ENCODE measurements around the gene ENSA.
"Not testable (repeated sequence)": the region's sequence is repeated elsewhere in the genome, so short reads cannot be mapped to it uniquely, and the experiment has no call there.

Gene ENSA

DNA sequence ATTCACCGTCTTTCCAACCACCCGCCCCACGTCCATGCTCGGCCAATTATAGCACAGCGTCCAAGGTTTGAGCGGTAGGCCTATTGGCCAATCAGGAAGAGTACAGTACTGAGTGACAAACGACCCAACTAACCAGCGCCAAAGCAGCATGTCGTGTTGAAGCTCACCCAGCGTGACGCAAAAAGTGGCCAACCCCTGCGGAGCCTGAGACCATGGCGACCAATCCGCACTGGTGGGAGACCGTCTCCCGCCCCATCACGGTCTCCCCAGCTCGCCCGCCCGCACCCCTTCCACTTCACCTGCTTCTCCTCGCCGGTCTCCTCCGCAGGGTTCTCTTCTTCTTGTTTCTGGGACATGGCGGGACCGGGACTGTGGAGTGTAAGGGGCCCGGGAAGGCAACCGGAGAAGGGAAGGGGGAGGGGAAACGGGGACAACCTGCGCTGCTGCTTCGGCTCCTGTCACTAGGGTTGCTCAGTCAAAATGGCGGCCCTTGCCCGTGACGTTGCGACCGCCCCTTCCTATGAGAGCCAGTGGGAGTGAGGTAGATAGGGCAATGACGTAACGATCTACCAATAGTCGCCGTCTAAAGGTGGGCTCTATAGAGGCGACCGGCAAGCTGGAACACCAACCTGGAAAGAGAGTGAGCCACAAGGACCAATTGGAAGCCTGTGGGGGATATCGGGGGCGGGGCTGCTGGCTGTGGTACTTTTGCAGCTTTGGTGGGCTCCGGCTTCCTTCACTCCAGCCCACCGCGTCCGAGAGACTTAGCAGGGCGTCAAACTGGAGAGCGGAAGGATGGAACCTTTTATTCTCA, at the start of gene ENSA:
Gene ENSA, minus strand, starts transcription at position 498 of the 814 bp plus-strand sequence. Its CDS starts 142 bp downstream, at position 356.
- DNase-seq = peak; percentile 97

GRCh38 chr1:150678988-150679387, 49.6 kb upstream of the ENSA start:
- DNase-seq = no peak

DNA sequence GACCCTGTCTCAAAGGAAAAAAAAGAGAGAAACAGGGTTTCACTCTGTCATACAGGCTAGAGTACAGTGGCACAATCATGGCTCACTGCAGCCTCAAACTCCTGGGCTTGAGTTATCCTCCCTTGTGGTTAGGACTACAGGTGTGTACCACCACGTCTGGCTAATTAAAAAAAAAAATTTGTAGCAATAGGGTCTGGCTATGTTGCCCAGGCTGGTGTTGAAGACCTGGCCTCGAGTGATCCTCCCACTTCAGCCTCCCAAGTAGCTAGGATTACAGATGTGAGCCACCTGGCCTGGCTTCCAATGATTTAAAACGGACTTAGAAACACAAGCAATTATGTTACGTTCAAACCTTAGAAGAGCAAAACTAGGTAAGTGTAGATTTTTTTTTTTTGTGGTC, 45.5 kb upstream of the ENSA start:
- no peak for DNase-seq

DNA sequence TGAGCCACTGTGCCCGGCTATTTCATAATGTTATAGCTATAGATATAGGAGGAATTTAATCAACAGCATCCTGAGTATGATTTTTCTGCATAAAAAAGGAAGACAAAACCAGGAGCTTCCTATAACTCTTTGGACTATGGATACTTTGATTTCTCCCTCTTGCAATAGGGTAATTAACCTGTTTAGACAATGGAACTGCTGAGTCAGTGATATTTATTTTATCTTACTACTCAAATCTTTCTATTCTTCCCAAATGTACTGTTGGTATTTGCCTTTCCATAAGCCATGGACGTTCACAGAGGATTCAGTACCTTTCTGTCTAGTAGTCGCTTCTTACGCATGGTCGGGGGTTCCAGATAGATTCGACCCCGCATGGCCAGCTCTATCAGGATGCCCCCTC, 33.9 kb upstream of the ENSA start:
- no peak for DNase-seq

GRCh38 chr1:150662811-150663210, 33.4 kb upstream of the ENSA start:
- no peak for DNase-seq

GRCh38 chr1:150661156-150661555, 31.7 kb upstream of the ENSA start:
- no peak for DNase-seq

GRCh38 chr1:150660584-150660983, 31.2 kb upstream of the ENSA start:
- no peak for DNase-seq

GRCh38 chr1:150657064-150657463, 27.7 kb upstream of the ENSA start:
- DNase-seq = not testable (repeated sequence)

GRCh38 chr1:150654635-150655034, 25.2 kb upstream of the ENSA start:
- not testable (repeated sequence) for DNase-seq

- no peak for DNase-seq
Observed at GRCh38 chr1:150650193-150650592, 20.8 kb upstream of the ENSA start.

DNA sequence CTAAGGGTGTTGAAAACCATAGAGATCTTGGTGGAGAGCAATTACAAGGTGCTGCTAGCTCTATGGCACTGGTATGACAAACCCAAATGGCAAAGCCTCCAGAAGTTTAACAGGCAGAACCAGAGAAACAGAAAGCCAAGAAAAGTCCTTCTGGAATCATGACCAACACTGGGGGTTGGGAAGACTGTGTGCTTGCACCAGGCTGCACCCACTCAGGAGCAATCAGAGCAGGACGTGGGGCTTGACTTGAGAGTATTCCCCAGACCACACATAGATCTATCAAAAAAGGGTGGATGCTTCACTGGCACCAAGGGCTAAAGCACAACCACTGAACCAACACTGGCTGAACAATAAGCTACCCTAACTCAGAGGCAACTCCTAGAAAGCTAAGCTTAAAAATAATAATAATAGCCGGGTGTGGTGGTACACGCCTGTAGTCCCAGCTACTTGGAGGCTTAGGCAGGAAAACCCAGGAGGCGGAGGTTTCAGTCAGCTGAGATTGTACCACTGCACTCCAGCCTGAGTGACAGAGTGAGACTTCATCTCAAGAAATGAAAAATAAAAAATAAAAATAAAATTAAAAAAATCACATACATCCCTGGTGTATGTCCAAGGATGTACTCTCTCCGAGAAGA, 20.1 kb upstream of the ENSA start:
- DNase-seq = no peak

DNA sequence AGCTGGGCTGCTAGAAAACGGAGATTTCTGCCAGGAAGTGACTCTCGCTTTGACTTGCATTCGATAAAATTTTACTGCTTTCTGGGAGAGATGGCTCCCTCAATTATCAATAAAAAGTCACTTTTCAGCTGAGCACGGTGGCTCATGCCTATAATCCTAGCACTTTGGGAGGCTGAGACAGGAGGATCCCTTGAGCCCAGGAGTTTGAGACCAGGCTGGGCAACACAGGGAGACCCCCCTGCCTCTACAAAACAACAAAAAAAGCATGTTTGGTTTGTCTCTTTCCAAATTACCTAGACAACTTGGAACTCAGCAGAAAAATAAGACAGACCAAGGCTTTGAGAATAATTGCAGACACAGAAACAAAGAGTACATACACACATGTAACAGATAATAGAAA, 12.9 kb upstream of the ENSA start:
- no peak for DNase-seq

DNA sequence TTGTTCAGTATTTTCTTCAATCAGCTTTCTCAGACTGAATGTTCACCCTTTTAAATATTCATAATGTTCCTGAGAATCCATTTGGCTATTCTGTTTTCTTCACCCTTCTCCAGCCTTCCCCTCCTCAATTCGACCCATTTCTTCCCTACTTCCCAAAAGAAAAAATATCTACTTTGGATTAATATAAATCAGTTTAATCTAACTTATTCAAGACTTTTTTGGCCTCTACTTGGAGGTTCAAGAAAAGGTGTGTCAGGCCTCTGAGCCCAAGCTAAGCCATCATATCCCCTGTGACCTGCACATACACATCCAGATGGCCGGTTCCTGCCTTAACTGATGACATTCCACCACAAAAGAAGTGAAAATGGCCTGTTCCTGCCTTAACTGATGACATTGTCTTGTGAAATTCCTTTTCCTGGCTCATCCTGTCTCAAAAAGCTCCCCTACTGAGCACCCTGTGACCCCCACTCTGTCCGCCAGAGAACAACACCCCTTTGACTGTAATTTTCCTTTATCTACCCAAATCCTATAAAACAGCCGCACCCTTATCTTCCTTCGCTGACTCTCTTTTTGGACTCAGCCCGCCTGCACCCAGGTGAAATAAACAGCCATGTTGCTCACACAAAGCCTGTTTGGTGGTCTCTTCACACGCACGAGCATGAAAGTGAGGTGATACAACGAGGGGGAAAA, 11.9 kb upstream of the ENSA start:
- DNase-seq = not testable (repeated sequence)

DNA sequence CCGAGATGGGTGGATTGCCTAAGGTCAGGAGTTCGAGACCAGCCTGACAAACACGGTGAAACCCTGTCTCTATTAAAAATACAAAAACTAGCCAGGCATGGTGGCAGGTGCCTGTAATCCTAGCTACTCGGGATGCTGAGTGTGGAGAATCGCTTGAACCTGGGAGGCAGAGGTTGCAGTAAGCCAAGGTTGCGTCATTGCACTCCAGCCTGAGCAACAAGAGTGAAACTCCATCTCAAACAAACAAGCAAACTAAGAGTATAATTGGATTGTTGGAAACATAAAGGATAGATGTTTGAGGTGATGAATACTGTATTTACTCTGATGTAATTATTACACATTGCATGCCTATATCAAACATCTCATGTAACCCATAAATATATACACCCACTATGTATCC, 9.0 kb upstream of the ENSA start:
- not testable (repeated sequence) for DNase-seq

GRCh38 chr1:150634839-150635622, 5.6 kb upstream of the ENSA start:
- DNase-seq = not testable (repeated sequence)

- DNase-seq = no peak
Observed at GRCh38 chr1:150628766-150629114, 672 bp downstream of the ENSA start.

DNA sequence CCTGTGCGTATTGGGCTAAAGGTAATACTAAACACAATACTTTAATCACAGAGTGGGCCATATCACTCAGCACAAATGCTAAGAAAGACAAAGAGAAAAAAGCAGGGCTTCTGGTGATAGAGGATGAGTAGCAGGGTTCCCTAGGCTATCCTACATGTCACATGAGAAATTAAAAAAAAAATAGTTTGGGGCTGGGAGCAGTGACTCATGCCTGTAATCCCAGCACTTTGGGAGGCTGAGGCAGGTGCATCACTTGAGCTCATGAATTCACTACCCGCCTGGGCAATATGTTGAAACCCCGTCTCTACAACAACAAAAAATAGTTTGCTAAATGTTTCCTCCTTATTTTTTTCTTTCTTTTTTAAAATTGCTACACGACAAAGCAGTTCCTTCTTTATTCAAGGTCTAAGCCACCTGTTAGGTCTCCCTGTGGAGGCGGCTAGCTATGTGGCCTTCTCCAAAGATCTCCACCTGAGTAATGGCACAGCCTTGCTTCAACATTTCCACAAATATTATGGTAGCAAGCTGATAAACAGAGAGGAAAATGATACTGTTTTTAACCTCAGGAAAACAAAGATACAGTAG, 1.5 kb downstream of the ENSA start:
- DNase-seq = no peak

DNA sequence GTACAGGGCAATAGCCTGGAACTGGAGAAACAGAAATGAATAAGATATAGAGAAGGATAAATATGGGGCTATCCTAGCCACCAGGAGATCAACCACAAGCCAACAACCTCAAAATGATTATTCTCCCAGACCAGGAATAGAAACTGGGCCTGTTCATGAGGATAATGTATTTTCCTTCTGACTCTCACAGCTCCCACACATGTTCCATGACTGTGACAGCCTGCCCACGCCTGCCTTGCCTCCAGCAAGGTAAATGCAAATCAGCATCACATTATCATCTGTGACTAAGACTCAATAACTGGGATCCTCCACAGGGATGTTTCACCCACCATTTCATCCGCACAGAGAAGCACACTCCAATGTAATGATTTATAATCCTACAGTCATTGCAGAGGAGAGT, 3.3 kb downstream of the ENSA start:
- DNase-seq = peak; percentile 54

DNA sequence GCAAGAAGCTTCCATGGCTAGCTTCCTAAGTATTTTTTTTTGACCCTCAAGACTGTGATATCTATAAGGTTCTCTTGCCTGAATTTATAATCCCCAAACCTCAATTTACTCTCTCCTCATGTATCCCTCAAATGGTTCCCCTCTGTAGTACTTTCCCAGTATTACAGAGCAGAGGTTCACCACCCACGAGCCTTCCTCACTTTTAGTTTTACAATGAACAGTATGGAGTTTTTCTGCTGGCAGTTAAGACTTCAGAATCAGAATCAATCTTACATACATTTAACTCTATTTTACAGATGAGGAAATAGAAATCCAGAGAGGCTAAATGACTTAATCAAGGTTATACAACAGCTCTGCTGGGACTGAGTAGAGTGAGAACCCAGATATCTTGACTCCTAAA, 4.9 kb downstream of the ENSA start:
- not testable (repeated sequence) for DNase-seq

- not testable (repeated sequence) for DNase-seq
Observed at GRCh38 chr1:150624134-150624533, 5.3 kb downstream of the ENSA start.

- DNase-seq = no peak
Observed at GRCh38 chr1:150622303-150622975, 7.0 kb downstream of the ENSA start.
